ENCODE results near the gene CBLL1. TPM values are rescaled to one million over a fixed set of nuclear protein-coding genes. Genes with fewer than 3 reads are reported as not detected.

The CBLL1 gene
- total and polyA plus RNA-seq, 2 experiments from 2014 or later = 18.1 to 19.0 TPM

DNA sequence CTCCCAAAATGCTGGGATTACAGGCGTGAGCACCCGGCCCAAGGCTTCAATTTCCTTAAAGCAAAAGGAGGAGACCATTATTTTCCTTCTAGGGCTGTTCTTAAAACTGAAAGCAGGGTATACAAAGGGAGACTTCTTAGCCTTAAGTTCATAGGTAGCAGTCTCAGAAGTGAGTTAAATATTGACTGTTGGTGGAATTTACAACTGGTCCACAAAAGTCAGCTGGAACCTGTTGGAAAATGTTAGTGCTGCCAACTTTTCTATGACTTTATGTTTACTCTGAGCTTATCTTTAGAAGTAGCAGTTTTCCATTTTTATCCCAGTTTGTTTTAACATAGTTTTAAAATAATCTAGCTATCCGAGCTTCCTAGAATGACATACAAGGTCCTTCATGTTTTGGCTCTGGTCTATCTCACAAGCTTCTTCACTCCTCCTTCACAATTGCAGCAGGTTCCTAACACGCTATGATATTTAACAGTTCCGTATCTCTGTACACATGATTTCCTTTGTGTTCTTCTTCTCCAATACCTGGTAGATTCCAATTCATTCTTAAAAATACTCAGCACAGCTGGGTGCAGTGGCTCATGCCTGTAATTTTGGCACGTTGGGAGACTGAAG is 55.8 kb downstream of the CBLL1 start:
- Histone ChIP-seq H3K9me3 (ENCODE audit: low read depth) (no peaks in the 10 kb centered on the region), H3K27me3 (no peaks in the 10 kb centered on the region)

DNA sequence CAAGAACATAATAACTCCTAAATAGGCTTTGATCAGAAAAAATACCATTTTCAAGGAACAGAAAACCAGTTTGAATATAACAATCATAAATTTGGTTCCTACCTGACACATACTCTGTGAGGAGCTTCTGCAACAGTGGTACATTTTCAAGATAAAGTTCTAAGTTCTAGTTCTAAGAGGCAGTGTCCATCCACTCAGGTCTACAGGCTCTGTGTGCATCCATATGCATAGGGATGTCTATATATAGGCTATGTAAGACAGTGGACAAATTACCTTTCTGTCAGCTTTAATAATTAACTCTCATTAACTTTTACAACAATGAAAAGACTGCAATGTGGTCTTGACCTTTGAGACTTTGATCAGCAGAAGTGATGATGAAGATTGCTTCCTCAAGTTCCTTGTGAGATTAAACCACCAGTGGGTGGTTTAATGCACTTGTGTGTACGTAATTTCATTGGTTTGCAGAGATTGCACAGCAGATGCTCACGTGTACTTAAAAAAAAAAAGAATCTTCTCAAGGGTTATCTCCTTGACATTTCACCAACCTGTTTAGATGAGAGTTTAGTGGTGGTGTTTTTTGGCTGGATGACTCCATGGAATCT is 59.2 kb downstream of the CBLL1 start, which contains the start of gene SLC26A3:
Gene SLC26A3, minus strand, starts transcription at position 215 of the 602 bp plus-strand sequence. CDS start 8,714 bp downstream, outside the sequence.
- H3K9me3 ChIP-seq (ENCODE audit: low read depth) = no peaks in the 10 kb centered on the region
- H3K27me3 ChIP-seq = no peaks in the 10 kb centered on the region
- DNase-seq (ENCODE audit: low read depth in 1 of 2, low spot score in 1 of 2) = no peak
- H3K4me3 ChIP-seq = no peak within 1 kb of the TSS
- no peak within 1 kb of the TSS for H3K27ac ChIP-seq
- no peaks in the 10 kb centered on the region for H3K4me1 ChIP-seq (ENCODE audit: low read depth)
- TF ChIP-seq, protein P1, sequence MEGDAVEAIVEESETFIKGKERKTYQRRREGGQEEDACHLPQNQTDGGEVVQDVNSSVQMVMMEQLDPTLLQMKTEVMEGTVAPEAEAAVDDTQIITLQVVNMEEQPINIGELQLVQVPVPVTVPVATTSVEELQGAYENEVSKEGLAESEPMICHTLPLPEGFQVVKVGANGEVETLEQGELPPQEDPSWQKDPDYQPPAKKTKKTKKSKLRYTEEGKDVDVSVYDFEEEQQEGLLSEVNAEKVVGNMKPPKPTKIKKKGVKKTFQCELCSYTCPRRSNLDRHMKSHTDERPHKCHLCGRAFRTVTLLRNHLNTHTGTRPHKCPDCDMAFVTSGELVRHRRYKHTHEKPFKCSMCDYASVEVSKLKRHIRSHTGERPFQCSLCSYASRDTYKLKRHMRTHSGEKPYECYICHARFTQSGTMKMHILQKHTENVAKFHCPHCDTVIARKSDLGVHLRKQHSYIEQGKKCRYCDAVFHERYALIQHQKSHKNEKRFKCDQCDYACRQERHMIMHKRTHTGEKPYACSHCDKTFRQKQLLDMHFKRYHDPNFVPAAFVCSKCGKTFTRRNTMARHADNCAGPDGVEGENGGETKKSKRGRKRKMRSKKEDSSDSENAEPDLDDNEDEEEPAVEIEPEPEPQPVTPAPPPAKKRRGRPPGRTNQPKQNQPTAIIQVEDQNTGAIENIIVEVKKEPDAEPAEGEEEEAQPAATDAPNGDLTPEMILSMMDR (IDR thresholded peaks at IDR 0.05; ENCODE audit: low read depth, low read length) = no peak
- no peaks in the 10 kb centered on the region for H3K36me3 ChIP-seq

More for the DNA sequence above, 55.8 kb downstream of the CBLL1 start:
- no peaks in the 10 kb centered on the region for H3K4me1 ChIP-seq (ENCODE audit: low read depth)
- H3K4me3 ChIP-seq = no peak overlapping the region
- no peaks in the 10 kb centered on the region for H3K36me3 ChIP-seq
- no peak overlapping the region for H3K27ac ChIP-seq
- TF ChIP-seq, protein P1 (IDR thresholded peaks at IDR 0.05; ENCODE audit: low read depth, low read length) = no peak
- DNase-seq (ENCODE audit: low read depth in 1 of 2, low spot score in 1 of 2) = no peak

DNA sequence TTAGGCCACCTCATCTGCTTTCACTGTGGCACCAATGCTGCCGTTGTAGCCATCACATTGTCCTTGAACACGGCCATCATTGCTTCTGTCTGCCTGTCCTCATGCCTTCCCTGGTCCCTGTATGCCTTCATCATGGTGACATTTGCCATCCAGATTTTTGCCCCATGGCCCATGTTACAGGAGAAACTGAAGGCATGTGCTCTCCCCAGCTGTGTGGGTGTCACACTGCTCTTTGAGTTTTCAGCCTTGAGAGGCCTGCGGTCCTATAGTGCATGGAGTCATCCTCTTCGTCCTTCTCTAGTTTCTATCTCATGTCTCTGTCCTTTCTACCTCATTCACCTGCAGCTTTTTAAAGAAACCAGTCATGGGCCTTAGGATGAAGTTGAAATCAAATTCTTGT is 65.2 kb downstream of the CBLL1 start:
- Histone ChIP-seq H3K36me3 (no peaks in the 10 kb centered on the region), H3K9me3 (ENCODE audit: low read depth) (no peaks in the 10 kb centered on the region), H3K27me3 (no peaks in the 10 kb centered on the region), H3K27ac (no peak overlapping the region), H3K4me1 (ENCODE audit: low read depth) (no peaks in the 10 kb centered on the region), H3K4me3 (no peak overlapping the region)
- no peak for DNase-seq (ENCODE audit: low read depth in 1 of 2, low spot score in 1 of 2)
- TF ChIP-seq, protein P1 (IDR thresholded peaks at IDR 0.05; ENCODE audit: low read depth, low read length) = no peak

DNA sequence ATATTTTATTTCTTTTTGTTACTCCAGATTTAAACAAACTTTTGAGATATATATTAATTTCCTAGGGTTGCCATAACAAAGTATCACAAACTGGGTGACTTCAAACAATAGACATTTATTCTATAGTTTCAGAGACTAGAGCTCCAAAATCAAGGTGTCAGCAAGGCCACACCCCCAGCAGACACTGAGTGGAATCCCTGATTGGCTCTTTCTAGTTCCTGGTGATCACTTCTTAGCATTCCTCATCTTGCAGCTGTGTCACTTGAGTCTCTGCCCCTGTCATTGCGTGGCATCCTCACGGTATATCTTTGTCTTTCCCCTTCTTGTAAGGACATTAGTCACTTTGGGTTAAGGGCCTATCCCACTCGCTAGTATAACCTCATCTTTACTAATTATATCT is 66.7 kb downstream of the CBLL1 start:
- Histone ChIP-seq H3K4me1 (ENCODE audit: low read depth) (no peaks in the 10 kb centered on the region), H3K27me3 (no peaks in the 10 kb centered on the region), H3K27ac (no peak overlapping the region), H3K9me3 (ENCODE audit: low read depth) (no peaks in the 10 kb centered on the region), H3K4me3 (no peak overlapping the region), H3K36me3 (no peaks in the 10 kb centered on the region)
- TF ChIP-seq, protein P1 (IDR thresholded peaks at IDR 0.05; ENCODE audit: low read depth, low read length) = no peak
- DNase-seq (ENCODE audit: low read depth in 1 of 2, low spot score in 1 of 2) = no peak

Other genes starting within 250 kb of the CBLL1 start
- 63.1 and 69.1 TPM in 2 replicates for gene COG5, start 180.2 kb upstream of the CBLL1 start, total RNA-seq
- 20.4 and 26.2 TPM in 2 replicates for gene COG5, start 180.2 kb upstream of the CBLL1 start, polyA plus RNA-seq
- 19.2 and 22.5 TPM in 2 replicates for gene DUS4L, start 180.2 kb upstream of the CBLL1 start, total RNA-seq
- gene DUS4L, start 180.2 kb upstream of the CBLL1 start, polyA plus RNA-seq = 12.8 and 17.4 TPM in 2 replicates
- 27.6 and 44.2 TPM in 2 replicates for gene BCAP29, start 163.9 kb upstream of the CBLL1 start, total RNA-seq
- 35.9 and 36.6 TPM in 2 replicates for gene BCAP29, start 163.9 kb upstream of the CBLL1 start, polyA plus RNA-seq
- gene SLC26A4, start 83.3 kb upstream of the CBLL1 start, total RNA-seq = 0.89 TPM in 1 of 2 replicates, not detected in the other
- not detected in 2 replicates for gene SLC26A4, start 83.3 kb upstream of the CBLL1 start, polyA plus RNA-seq
- gene SLC26A3, start 59.1 kb downstream of the CBLL1 start, total RNA-seq = not detected in 2 replicates
- 0.05 and 0.06 TPM in 2 replicates for gene SLC26A3, start 59.1 kb downstream of the CBLL1 start, polyA plus RNA-seq
- gene DLD, start 147.0 kb downstream of the CBLL1 start, total RNA-seq = 112 and 250 TPM in 2 replicates
- gene DLD, start 147.0 kb downstream of the CBLL1 start, polyA plus RNA-seq = 175 and 199 TPM in 2 replicates

Measured in cardiac muscle cell (in vitro differentiated cells and primary cell).